WTC11 (cell line): ENCODE data around the gene PACS1. TPM values are rescaled to one million over a fixed set of nuclear protein-coding genes. Genes with fewer than 3 reads are reported as not detected.

Source experiments
- ATAC-seq: fragments of 200-7000 bp; cut with Tn5 transposase; 2 replicates; pipeline ENCODE4 v1.10.0; 2021; ENCODE audit warnings: mild to moderate bottlenecking, moderate library complexity
- CTCF ChIA-PET: fragments of 300-600 bp; sonication (Branson Sonifier 250); formaldehyde crosslinking; loops from one replicate; lab custom pipeline; 2021; ENCODE audit warnings: antibody characterized with exemption; lab: Charles Lee
- POLR2A ChIA-PET: fragments of 350-600 bp; sonication (Branson Sonifier 250); formaldehyde crosslinking; loops from one replicate; lab custom pipeline; 2021; ENCODE audit warnings: antibody characterized with exemption; lab: Charles Lee
- DNase-seq: peaks from one replicate; pipeline ENCODE4 v3.0.0; 2021; ENCODE audit warnings: low spot score
- H3K27ac Mint-ChIP-seq: 2 replicates; pipeline ENCODE4 v1.8.0; 2021; ENCODE audit warnings: mixed read lengths
- H3K27me3 Mint-ChIP-seq: 2 replicates; pipeline ENCODE4 v1.8.0; 2021; ENCODE audit warnings: low read depth, mild to moderate bottlenecking, moderate library complexity, mixed read lengths
- H3K36me3 Mint-ChIP-seq: 2 replicates; pipeline ENCODE4 v1.8.0; 2021; ENCODE audit warnings: mixed read lengths
- H3K4me1 Mint-ChIP-seq: 2 replicates; pipeline ENCODE4 v1.8.0; 2022; ENCODE audit warnings: mixed read lengths
- H3K4me3 Mint-ChIP-seq: 2 replicates; pipeline ENCODE4 v1.8.0; 2021; ENCODE audit warnings: mild to moderate bottlenecking, moderate library complexity, mixed read lengths
- H3K9me3 Mint-ChIP-seq: 2 replicates; pipeline ENCODE4 v1.8.0; 2021; ENCODE audit warnings: mixed read lengths
- AFF4 ChIP-seq: sonication (generic); formaldehyde crosslinking; IDR thresholded peaks from 2 replicates; pipeline ENCODE4 v1.8.1; 2023; ENCODE audit warnings: mild to moderate bottlenecking, missing genetic modification reagents, borderline replicate concordance
- CREB1 ChIP-seq: sonication (generic); formaldehyde crosslinking; IDR thresholded peaks from 2 replicates; pipeline ENCODE4 v1.8.0; 2023; ENCODE audit warnings: mild to moderate bottlenecking, missing genetic modification reagents
- CREM ChIP-seq: sonication (generic); formaldehyde crosslinking; IDR thresholded peaks from 2 replicates; pipeline ENCODE4 v1.8.1; 2022; ENCODE audit warnings: mild to moderate bottlenecking, missing genetic modification reagents, moderate library complexity
- EMX1 ChIP-seq: fragments of 250-450 bp; sonication (Bioruptor Pico); IDR thresholded peaks from 2 replicates; pipeline ENCODE4 v1.8.0; 2021; ENCODE audit warnings: mild to moderate bottlenecking
- FOXJ3 ChIP-seq: sonication (generic); formaldehyde crosslinking; IDR thresholded peaks from 2 replicates; pipeline ENCODE4 v1.9.0; 2021; ENCODE audit warnings: missing genetic modification reagents, mild to moderate bottlenecking, borderline replicate concordance
- FOXP1 ChIP-seq: sonication (generic); formaldehyde crosslinking; IDR thresholded peaks from 2 replicates; pipeline ENCODE4 v1.8.0; 2022; ENCODE audit warnings: missing genetic modification reagents, mild to moderate bottlenecking, moderate library complexity, borderline replicate concordance
- HMGA2 ChIP-seq: fragments of 250-450 bp; sonication (Bioruptor Pico); IDR thresholded peaks from 2 replicates; pipeline ENCODE4 v1.4.0; 2021; ENCODE audit warnings: mild to moderate bottlenecking, moderate library complexity
- SMAD3 ChIP-seq: sonication (generic); formaldehyde crosslinking; IDR thresholded peaks from 2 replicates; pipeline ENCODE4 v1.8.0; 2022; ENCODE audit warnings: missing genetic modification reagents, mild to moderate bottlenecking, borderline replicate concordance
- TCF7 ChIP-seq: sonication (generic); formaldehyde crosslinking; IDR thresholded peaks from 2 replicates; pipeline ENCODE4 v1.8.0; 2022; ENCODE audit warnings: mild to moderate bottlenecking, low read depth, missing genetic modification reagents, moderate library complexity
- USF2 ChIP-seq: sonication (generic); formaldehyde crosslinking; IDR thresholded peaks from 2 replicates; pipeline ENCODE4 v1.8.1; 2023; ENCODE audit warnings: mild to moderate bottlenecking, missing genetic modification reagents, moderate library complexity
- ZNF317 ChIP-seq: sonication (generic); formaldehyde crosslinking; IDR thresholded peaks from 2 replicates; pipeline ENCODE4 v1.8.1; 2023; ENCODE audit warnings: low read depth, mild to moderate bottlenecking, moderate library complexity, missing genetic modification reagents, borderline replicate concordance
- ZNF425 ChIP-seq: fragments of 250-450 bp; sonication (Bioruptor Pico); conservative IDR thresholded peaks from 2 replicates; pipeline ENCODE4 v1.9.0; 2021; ENCODE audit warnings: mild to moderate bottlenecking
- total RNA-seq: library from RNA; stranded (reverse); gene quantifications from 3 replicates; pipeline ENCODE4 v1.2.3, GENCODE V29; 2021
- TF ChIP-seq, protein P1 (sequence below): sonication (generic); formaldehyde crosslinking; IDR thresholded peaks from 2 replicates; pipeline ENCODE4 v1.8.0; 2022; ENCODE audit warnings: mild to moderate bottlenecking, missing genetic modification reagents
- TF ChIP-seq, protein P2 (sequence below): sonication (generic); formaldehyde crosslinking; IDR thresholded peaks from 2 replicates; pipeline ENCODE4 v1.8.0; 2022; ENCODE audit warnings: mild to moderate bottlenecking, missing genetic modification reagents
- TF ChIP-seq, protein P3 (sequence below): fragments of 250-450 bp; sonication (Bioruptor Pico); IDR thresholded peaks from 2 replicates; pipeline ENCODE4 v1.9.0; 2021; ENCODE audit warnings: mild to moderate bottlenecking

The PACS1 gene
- total RNA-seq, 1 experiment from 2014 or later: 34.8 TPM

- TF ChIP-seq CREB1 (CRISPR knock-in tag): no peak
- TF ChIP-seq, all 79 proteins: peak for 0
Observed at GRCh38 chr11:66265531-66266377, 195.7 kb downstream of the PACS1 start (continued).

DNA sequence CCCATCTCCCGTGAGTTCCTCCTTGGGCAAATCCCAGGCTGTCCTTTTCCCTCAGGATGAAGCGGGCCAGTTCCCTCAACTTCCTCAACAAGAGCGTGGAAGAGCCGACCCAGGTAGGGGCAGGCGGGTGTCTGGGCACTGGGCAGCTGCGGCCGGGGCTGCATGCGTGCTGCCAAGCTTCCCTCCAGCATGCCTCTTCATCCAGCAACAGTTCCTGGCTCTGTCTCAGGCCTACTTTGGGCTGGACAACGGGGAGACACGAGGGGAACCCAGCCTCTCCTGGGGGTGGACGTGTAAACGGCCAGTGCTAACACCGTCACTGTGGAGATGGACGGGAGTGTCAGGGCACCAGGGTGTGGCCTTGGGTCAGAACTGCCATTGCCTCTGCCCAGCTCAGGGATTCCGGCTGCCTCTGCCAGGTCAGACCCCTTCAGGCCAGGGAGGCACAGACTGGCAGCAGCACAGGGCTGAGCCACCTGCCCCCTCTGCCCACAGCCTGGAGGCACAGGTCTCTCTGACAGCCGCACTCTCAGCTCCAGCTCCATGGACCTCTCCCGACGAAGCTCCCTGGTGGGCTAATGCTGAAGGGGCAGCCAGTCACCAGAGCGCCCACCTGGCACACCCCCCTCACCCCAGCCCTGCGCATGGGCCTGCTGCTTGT, 196.4 kb downstream of the PACS1 start:
- Mint-ChIP-seq H3K4me3 (peak overlapping the region; percentile 97), H3K4me1 (peaks cover 12% of the 10 kb centered on the region), H3K36me3 (peaks cover 30% of the 10 kb centered on the region; the same call in 1 of the 2 replicates), H3K9me3 (no peaks in the 10 kb centered on the region), H3K27ac (peak overlapping the region; percentile 89; the same call in 1 of the 2 replicates), H3K27me3 (no peaks in the 10 kb centered on the region; the same call in 1 of the 2 replicates)
- ATAC-seq (no peak), DNase-seq (no peak)
- ChIA-PET POLR2A (no interaction called here), CTCF (interaction anchor here (1.0 to 4.0 kb wide), 6 partner anchors 15 to 56 kb away, joined by 3 to 33 read pairs (median 19); partner anchors contain the start of gene YIF1A)
- TF ChIP-seq EMX1 (CRISPR knock-in tag) (no peak), FOXP1 (CRISPR knock-in tag) (0 out of 2 replicates have a peak, but pooled peaks have one; percentile 5)
- TF ChIP-seq, protein P1, sequence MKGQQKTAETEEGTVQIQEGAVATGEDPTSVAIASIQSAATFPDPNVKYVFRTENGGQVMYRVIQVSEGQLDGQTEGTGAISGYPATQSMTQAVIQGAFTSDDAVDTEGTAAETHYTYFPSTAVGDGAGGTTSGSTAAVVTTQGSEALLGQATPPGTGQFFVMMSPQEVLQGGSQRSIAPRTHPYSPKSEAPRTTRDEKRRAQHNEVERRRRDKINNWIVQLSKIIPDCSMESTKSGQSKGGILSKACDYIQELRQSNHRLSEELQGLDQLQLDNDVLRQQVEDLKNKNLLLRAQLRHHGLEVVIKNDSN (CRISPR knock-in tag): no peak
- TF ChIP-seq, protein P2, sequence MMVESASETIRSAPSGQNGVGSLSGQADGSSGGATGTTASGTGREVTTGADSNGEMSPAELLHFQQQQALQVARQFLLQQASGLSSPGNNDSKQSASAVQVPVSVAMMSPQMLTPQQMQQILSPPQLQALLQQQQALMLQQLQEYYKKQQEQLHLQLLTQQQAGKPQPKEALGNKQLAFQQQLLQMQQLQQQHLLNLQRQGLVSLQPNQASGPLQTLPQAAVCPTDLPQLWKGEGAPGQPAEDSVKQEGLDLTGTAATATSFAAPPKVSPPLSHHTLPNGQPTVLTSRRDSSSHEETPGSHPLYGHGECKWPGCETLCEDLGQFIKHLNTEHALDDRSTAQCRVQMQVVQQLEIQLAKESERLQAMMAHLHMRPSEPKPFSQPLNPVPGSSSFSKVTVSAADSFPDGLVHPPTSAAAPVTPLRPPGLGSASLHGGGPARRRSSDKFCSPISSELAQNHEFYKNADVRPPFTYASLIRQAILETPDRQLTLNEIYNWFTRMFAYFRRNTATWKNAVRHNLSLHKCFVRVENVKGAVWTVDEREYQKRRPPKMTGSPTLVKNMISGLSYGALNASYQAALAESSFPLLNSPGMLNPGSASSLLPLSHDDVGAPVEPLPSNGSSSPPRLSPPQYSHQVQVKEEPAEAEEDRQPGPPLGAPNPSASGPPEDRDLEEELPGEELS (CRISPR knock-in tag): no peak

GRCh38 chr11:66267039-66267378, 196.9 kb downstream of the PACS1 start:
- DNase-seq (no peak), ATAC-seq (peak; percentile 4)
- H3K36me3 Mint-ChIP-seq: peaks cover 30% of the 10 kb centered on the region
- H3K4me1 Mint-ChIP-seq: peaks cover 12% of the 10 kb centered on the region
- H3K9me3 Mint-ChIP-seq: no peaks in the 10 kb centered on the region
- POLR2A ChIA-PET: interaction anchor here (0.8 to 1.2 kb wide), 4 partner anchors 10 to 216 kb away, joined by 3 to 6 read pairs (median 4); partner anchors contain the start of gene SF3B2
- H3K4me3 Mint-ChIP-seq: peak overlapping the region; percentile 97
- H3K27ac Mint-ChIP-seq: peak overlapping the region; percentile 89
- CTCF ChIA-PET: interaction anchor here (0.6 to 4.0 kb wide), 8 partner anchors 15 to 295 kb away, joined by 3 to 33 read pairs (median 12); partner anchors contain the start of gene YIF1A
- H3K27me3 Mint-ChIP-seq: no peaks in the 10 kb centered on the region; the same call in 1 of the 2 replicates
- TF ChIP-seq CREM (CRISPR knock-in tag): no peak
- TF ChIP-seq ZNF425: no peak
- no peak for TF ChIP-seq SMAD3 (CRISPR knock-in tag)
- no peak for TF ChIP-seq AFF4
- TF ChIP-seq ZNF317 (CRISPR knock-in tag): no peak
- TF ChIP-seq USF2 (CRISPR knock-in tag): no peak
- no peak for TF ChIP-seq HMGA2 (CRISPR knock-in tag)
- TF ChIP-seq FOXJ3: no peak
- TF ChIP-seq, protein P3, sequence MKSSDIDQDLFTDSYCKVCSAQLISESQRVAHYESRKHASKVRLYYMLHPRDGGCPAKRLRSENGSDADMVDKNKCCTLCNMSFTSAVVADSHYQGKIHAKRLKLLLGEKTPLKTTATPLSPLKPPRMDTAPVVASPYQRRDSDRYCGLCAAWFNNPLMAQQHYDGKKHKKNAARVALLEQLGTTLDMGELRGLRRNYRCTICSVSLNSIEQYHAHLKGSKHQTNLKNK (CRISPR knock-in tag): no peak
- TF ChIP-seq TCF7 (CRISPR knock-in tag): no peak
